H9 (cell line): Measurements from ENCODE around the gene ACADM. TPM values are rescaled to one million over a fixed set of nuclear protein-coding genes. Genes with fewer than 3 reads are reported as not detected.

Experiments
- DNase-seq: peaks from one replicate; pipeline ENCODE4 v3.0.0-alpha.2; 2017
- H2AFZ ChIP-seq: one replicate; pipeline ENCODE4 v1.6.1; 2013; ENCODE audit warnings: mild to moderate bottlenecking, low read length, control low read depth, moderate library complexity
- H2AK5ac ChIP-seq: 2 replicates; pipeline ENCODE4 v1.6.1; 2013; ENCODE audit warnings: low read length, control low read depth, mixed read lengths; ENCODE audit not compliant: insufficient read length
- H2BK120ac ChIP-seq: one replicate; pipeline ENCODE4 v1.6.1; 2013; ENCODE audit warnings: low read depth, mild to moderate bottlenecking, low read length, control low read depth, inconsistent platforms; ENCODE audit not compliant: poor library complexity, severe bottlenecking
- H2BK12ac ChIP-seq: 2 replicates; pipeline ENCODE4 v1.6.1; 2013; ENCODE audit warnings: low read length, control low read depth, mixed read lengths, low read depth; ENCODE audit not compliant: insufficient read length
- H2BK15ac ChIP-seq: 2 replicates; pipeline ENCODE4 v1.6.1; 2013; ENCODE audit warnings: low read depth, low read length, control low read depth
- H2BK20ac ChIP-seq: one replicate; pipeline ENCODE4 v1.6.1; 2013; ENCODE audit warnings: low read depth, mild to moderate bottlenecking, low read length, control low read depth, inconsistent platforms; ENCODE audit not compliant: poor library complexity, severe bottlenecking
- H2BK5ac ChIP-seq: 2 replicates; pipeline ENCODE4 v1.6.1; 2013; ENCODE audit warnings: low read length, control low read depth, mixed read lengths; ENCODE audit not compliant: insufficient read length
- H3K14ac ChIP-seq: 2 replicates; pipeline ENCODE4 v1.6.1; 2013; ENCODE audit warnings: low read length, control low read depth; ENCODE audit not compliant: insufficient read depth
- H3K18ac ChIP-seq: 2 replicates; pipeline ENCODE4 v1.6.1; 2013; ENCODE audit warnings: low read depth, mild to moderate bottlenecking, mixed read lengths, low read length, control low read depth; ENCODE audit not compliant: insufficient read length
- H3K23ac ChIP-seq: 2 replicates; pipeline ENCODE4 v1.6.1; 2013; ENCODE audit warnings: low read length, control low read depth, mixed read lengths, low read depth; ENCODE audit not compliant: insufficient read length
- H3K23me2 ChIP-seq: 2 replicates; pipeline ENCODE4 v1.6.1; 2013; ENCODE audit warnings: low read depth, mild to moderate bottlenecking, mixed read lengths, low read length, control low read depth; ENCODE audit not compliant: insufficient read length, poor library complexity, severe bottlenecking
- H3K27ac ChIP-seq: 2 replicates; pipeline ENCODE4 v1.5.1; 2013; ENCODE audit warnings: low read length, control low read depth, mixed read lengths, low read depth; ENCODE audit not compliant: insufficient read length
- H3K27me3 ChIP-seq: 2 replicates; pipeline ENCODE4 v1.6.1; 2013; ENCODE audit warnings: low read length, control low read depth, inconsistent platforms; ENCODE audit not compliant: insufficient read depth
- H3K4ac ChIP-seq: 2 replicates; pipeline ENCODE4 v1.6.1; 2013; ENCODE audit warnings: low read depth, mild to moderate bottlenecking, control low read depth, inconsistent platforms, low read length, moderate library complexity
- H3K4me1 ChIP-seq: 2 replicates; pipeline ENCODE4 v1.6.1; 2013; ENCODE audit warnings: low read length, control low read depth, inconsistent platforms; ENCODE audit not compliant: insufficient read depth
- H3K4me2 ChIP-seq: 2 replicates; pipeline ENCODE4 v1.6.1; 2013; ENCODE audit warnings: low read length, control low read depth, mixed read lengths; ENCODE audit not compliant: insufficient read length, insufficient read depth
- H3K56ac ChIP-seq: 2 replicates; pipeline ENCODE4 v1.6.1; 2013; ENCODE audit warnings: low read depth, mild to moderate bottlenecking, mixed read lengths, low read length, control low read depth; ENCODE audit not compliant: insufficient read length
- H3K79me1 ChIP-seq: 2 replicates; pipeline ENCODE4 v1.6.1; 2013; ENCODE audit warnings: low read depth, mild to moderate bottlenecking, moderate library complexity, low read length, control low read depth, inconsistent platforms; ENCODE audit not compliant: insufficient read depth, poor library complexity, severe bottlenecking
- H3K79me2 ChIP-seq: 2 replicates; pipeline ENCODE4 v1.6.1; 2013; ENCODE audit warnings: low read length, control low read depth, inconsistent platforms; ENCODE audit not compliant: insufficient read depth
- H3K9ac ChIP-seq: 2 replicates; pipeline ENCODE4 v1.6.1; 2013; ENCODE audit warnings: low read length, control low read depth, mixed read lengths; ENCODE audit not compliant: insufficient read length; ENCODE audit errors: extremely low read depth
- H3K9me3 ChIP-seq: one replicate; pipeline ENCODE4 v1.6.1; 2013; ENCODE audit warnings: low read depth, low read length, inconsistent platforms; ENCODE audit not compliant: control insufficient read depth
- H3T11ph ChIP-seq: one replicate; pipeline ENCODE4 v1.6.1; 2013; ENCODE audit warnings: mild to moderate bottlenecking, low read length, control low read depth, inconsistent platforms
- H4K20me1 ChIP-seq: one replicate; pipeline ENCODE4 v1.6.1; 2013; ENCODE audit not compliant: control insufficient read depth, insufficient read length, insufficient read depth
- H4K5ac ChIP-seq: 2 replicates; pipeline ENCODE4 v1.6.1; 2013; ENCODE audit warnings: low read depth, mild to moderate bottlenecking, mixed read lengths, low read length, control low read depth; ENCODE audit not compliant: insufficient read length
- H4K8ac ChIP-seq: replicated peaks from 2 replicates; pipeline ENCODE4 v1.6.1; 2013; ENCODE audit warnings: low read length, control low read depth, mixed read lengths, low read depth; ENCODE audit not compliant: insufficient read length
- H4K91ac ChIP-seq: 2 replicates; pipeline ENCODE4 v1.6.1; 2013; ENCODE audit warnings: low read depth, mild to moderate bottlenecking, moderate library complexity, mixed read lengths, low read length, control low read depth; ENCODE audit not compliant: insufficient read length
- H3K27ac Mint-ChIP-seq, 3 experiments: 2 replicates in 2 of 3; 3 replicates in 1 of 3; pipeline ENCODE4 v1.8.0; 2020 to 2021; ENCODE audit warnings: mixed read lengths in 3 of 3, mild to moderate bottlenecking in 1 of 3, moderate library complexity in 1 of 3
- H3K27me3 Mint-ChIP-seq: 2 replicates; pipeline ENCODE4 v1.8.0; 2021; ENCODE audit warnings: low read depth, mild to moderate bottlenecking, moderate library complexity, mixed read lengths
- H3K36me3 Mint-ChIP-seq, 3 experiments: 2 replicates in 2 of 3; 3 replicates in 1 of 3; pipeline ENCODE4 v1.8.0; 2020 to 2021; ENCODE audit warnings: low read depth in 3 of 3, mixed read lengths in 3 of 3; ENCODE audit not compliant: insufficient read depth in 1 of 3
- H3K4me1 Mint-ChIP-seq, 2 experiments: 2 replicates each; pipeline ENCODE4 v1.8.0; 2020; ENCODE audit warnings: mixed read lengths in 2 of 2
- H3K4me3 Mint-ChIP-seq, 2 experiments: 2 replicates in 1 of 2; 3 replicates in 1 of 2; pipeline ENCODE4 v1.8.0; 2020 to 2021; ENCODE audit warnings: mild to moderate bottlenecking in 2 of 2, mixed read lengths in 2 of 2, moderate library complexity in 1 of 2
- H3K9me3 Mint-ChIP-seq, 2 experiments: 2 replicates in 1 of 2; 3 replicates in 1 of 2; pipeline ENCODE4 v1.8.0; 2020; ENCODE audit warnings: mild to moderate bottlenecking in 2 of 2, mixed read lengths in 2 of 2, moderate library complexity in 1 of 2
- CTCF ChIP-seq: fragments of 200-600 bp; sonication (generic); conservative IDR thresholded peaks from 3 replicates; pipeline ENCODE4 v1.8.0; 2021; ENCODE audit warnings: antibody characterized with exemption, mild to moderate bottlenecking
- WGBS: extraction: QIAGEN DNeasy Blood & Tissue Kit; methylation state at CpG from one replicate; pipeline ENCODE4 v1.1.7; 2013; ENCODE audit warnings: missing lambda C conversion rate, low lambda C conversion rate, mixed read lengths; ENCODE audit not compliant: insufficient read length; ENCODE audit errors: extremely low coverage; 5-methylcytosine and 5-hydroxymethylcytosine counted together
- total RNA-seq: library from RNA; stranded (reverse); gene quantifications from 2 replicates; pipeline ENCODE4 v1.2.1, GENCODE V29; 2021

ACADM gene
- total RNA-seq, 1 experiment from 2014 or later = 51.3 TPM

- Mint-ChIP-seq H3K4me3 (no peak overlapping the region), H3K27me3 (no peaks in the 10 kb centered on the region; the same call in 1 of the 2 replicates), H3K4me1 (peaks cover 16 to 17% of the 10 kb centered on the region in 2 experiments), H3K36me3 (peaks cover 11 to 26% (median 23%) of the 10 kb centered on the region in 3 experiments; a peak in 6 of 7 replicates), H3K9me3 (no peaks in the 10 kb centered on the region), H3K27ac (no peak overlapping the region)
- Histone ChIP-seq H4K8ac (no peak overlapping the region), H2BK20ac (no peak overlapping the region), H3K79me1 (peaks cover 2% of the 10 kb centered on the region), H4K20me1 (no peaks in the 10 kb centered on the region), H3K56ac (no peak overlapping the region), H2BK120ac (no peak overlapping the region), H3K14ac (no peak overlapping the region), H3K9ac (no peak overlapping the region), H3K79me2 (peaks cover under 1% of the 10 kb centered on the region; the same call in 1 of the 2 replicates), H3K18ac (no peak overlapping the region), H3K9me3 (no peaks in the 10 kb centered on the region), H2BK15ac (no peak overlapping the region), H2BK12ac (no peak overlapping the region), H3K23ac (no peak overlapping the region), H2BK5ac (no peak overlapping the region), H3K23me2 (no peaks in the 10 kb centered on the region), H4K91ac (no peak overlapping the region), H3K4me1 (peaks cover 2% of the 10 kb centered on the region; the same call in 1 of the 2 replicates), H3K27me3 (no peaks in the 10 kb centered on the region), H3K4me2 (no peak overlapping the region), H3K4ac (no peak overlapping the region), H3K27ac (no peak overlapping the region), H2AFZ (no peak overlapping the region), H3T11ph (no peak overlapping the region), H2AK5ac (no peak overlapping the region), H4K5ac (no peak overlapping the region)
- TF ChIP-seq CTCF = no peak
- WGBS = no CpG with 5 or more reads among the region's 2 CpGs
- no peak for DNase-seq
Measured at GRCh38 chr1:75730432-75730831, 5.9 kb downstream of the ACADM start.
